Peyer's patch (tissue), 4 donors: ENCODE results near the gene AOPEP.

ENCODE experiments used
- CTCF ChIP-seq, 6 experiments: fragments of 450-650 bp in 4 of 6; fragments of 200-600 bp in 2 of 6; sonication (generic) in 1 of 6; IDR thresholded peaks; one replicate each; pipeline ENCODE4 v1.5.1; 2017 to 2019; ENCODE audit warnings: antibody characterized with exemption in 6 of 6, mild to moderate bottlenecking in 3 of 6, moderate library complexity in 1 of 6
- POLR2A ChIP-seq, 2 donors: fragments of 450-650 bp; IDR thresholded peaks; one replicate each; pipeline ENCODE4 v1.5.1; 2017; ENCODE audit warnings: antibody characterized with exemption in 2 of 2, mild to moderate bottlenecking in 2 of 2, moderate library complexity in 2 of 2

DNA sequence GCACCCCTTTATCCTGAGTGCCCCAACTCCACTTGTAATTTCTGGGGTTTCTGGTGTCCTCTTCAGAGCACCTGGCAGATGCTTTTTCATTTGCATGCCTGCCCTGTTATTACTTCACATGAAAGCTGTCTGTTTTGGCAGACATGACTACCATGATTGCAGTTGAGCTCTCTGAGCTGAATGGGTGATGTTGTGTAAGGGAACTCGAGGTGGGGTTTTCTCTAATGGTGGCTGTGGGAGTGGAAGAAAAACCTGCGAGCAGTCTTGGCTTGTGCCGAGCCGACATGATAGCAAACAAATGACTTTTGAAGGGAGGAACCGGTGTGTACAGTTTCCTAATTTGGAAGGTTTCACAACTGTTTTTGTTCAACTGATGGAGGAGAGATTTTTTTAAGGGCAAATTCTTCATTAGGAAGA, 196.2 kb downstream of the AOPEP start:
- TF ChIP-seq CTCF (IDR thresholded peaks at IDR 0.05) = no peak
- no peak for TF ChIP-seq POLR2A (IDR thresholded peaks at IDR 0.05)
